NCI-H2171 treated with DMSO at 0.1 percent for 48 hours (cell line): ENCODE data around the gene ITPRID1.

Experiments used
- DNase-seq: peaks from one replicate; lab custom pipeline; 2025; lab: John Stamatoyannopoulos, UW

ITPRID1 gene

DNA sequence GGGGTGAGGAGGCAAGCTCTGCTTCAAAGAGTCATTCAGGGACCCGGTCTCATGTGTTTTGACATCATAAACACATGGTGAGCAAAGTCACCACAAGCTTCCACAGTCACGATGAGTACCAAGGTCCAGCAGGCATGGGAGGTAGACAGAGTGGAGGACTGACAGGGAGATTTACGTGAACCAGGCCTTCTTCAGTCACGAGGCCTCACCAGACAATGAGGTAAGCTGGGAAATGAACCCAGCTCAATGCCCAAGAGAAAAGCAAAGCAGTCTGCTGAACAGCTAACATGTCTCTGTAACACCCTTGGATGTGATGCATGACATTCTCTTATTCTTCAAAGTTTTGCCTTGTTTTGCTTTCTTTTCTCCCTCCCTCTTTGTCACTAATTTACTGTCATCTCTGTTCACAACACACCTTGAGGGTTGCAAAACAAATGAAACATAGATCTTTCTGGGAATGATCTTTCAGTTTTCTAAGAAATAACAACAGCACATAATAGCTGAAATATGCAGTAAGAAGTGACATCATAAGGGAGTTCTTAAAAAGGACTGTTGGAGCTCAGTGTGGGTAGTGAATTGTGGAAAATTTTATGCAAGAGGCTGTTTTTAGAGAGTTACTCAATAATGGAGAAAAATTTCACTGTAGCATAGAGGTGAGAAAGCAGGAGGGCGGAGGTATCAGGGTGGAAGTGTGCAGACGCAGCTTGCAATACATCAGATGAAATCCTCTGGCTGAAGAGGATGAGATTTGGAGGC lies 182.1 kb downstream of the ITPRID1 start:
- no peak for DNase-seq

DNA sequence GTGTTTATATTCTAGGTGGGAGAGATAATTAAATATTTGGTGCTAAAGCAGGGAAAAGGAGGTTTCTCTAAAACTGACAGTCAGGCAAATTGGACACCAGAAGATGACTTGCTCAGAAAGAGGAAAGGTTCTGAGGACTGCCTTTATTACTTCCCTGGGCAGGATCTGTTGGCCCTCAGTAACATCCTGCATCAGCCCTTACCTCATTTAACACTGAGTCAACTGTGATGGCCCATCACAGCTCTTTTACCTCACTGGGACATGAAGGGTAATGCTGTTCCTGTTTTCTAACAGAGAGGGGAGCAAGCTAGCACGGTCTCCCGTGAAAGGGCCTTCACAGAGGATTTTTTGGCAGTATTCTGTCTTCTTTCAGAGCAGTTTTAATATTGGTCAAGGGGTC lies 185.2 kb downstream of the ITPRID1 start:
- no peak for DNase-seq

DNA sequence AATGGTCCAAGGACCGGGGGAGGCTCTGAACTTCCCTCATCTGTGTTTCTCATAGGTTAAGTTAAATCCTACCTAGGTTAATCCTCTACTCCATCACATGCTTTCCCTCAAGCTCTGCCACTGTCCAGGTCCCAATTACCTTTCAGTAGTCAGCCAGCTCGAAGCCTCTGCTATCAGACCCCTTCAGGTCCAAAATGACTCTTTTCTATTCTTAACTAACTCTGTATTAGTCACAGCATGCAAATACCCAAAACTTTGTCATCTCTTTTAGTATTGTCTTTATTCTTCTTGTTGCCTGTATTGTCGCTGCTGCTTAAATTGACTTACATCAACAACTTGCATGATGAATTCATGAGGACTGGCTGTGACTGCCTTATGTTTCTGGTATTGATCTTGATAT lies 188.5 kb downstream of the ITPRID1 start:
- no peak for DNase-seq

DNA sequence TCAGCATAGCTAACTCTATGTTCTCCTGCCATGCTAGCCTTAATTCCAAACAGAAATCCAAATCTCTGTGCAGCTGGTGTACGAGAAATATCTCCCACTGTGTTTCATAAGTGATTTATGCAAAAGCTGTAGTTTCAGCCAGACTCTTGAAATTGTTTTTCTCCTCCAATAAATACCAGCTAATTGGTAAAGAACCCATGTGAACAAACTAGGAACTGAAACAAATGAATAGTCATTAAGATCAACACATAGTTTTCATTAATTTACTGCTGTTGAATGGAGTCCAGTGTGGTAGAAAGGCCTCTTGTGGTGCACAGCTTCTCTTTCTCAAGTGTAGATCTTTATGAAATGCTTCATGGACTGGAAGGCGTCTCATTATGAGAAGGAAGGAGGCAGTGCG lies 191.5 kb downstream of the ITPRID1 start:
- no peak for DNase-seq

DNA sequence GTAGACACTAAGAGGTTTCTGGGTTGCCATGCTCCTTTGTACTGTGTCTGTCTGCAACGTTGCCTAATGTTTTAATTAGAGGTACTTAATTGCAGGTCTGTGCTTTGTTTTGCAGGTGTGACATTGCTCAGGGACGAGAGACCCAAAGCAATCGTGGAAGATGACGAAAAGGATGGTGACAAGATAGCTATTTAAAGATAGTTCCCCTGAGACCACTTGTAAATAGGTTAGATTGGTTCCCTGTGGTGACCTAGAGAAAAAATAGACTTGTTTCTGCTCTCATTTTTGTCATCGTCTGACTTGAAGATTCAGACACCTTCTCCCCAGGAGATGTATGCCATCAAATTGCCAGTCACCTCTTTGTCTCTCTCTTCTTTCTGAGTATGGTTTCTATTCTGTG lies 193.2 kb downstream of the ITPRID1 start:
- no peak for DNase-seq
